GM10248 (cell line): Measurements from ENCODE around the gene BEND4.

Source experiments
- CTCF ChIA-PET: fragments of 300-600 bp; sonication (Branson Sonifier 250); formaldehyde crosslinking; extraction: SDS; loops from one replicate; lab custom pipeline; 2021; ENCODE audit warnings: antibody characterized with exemption; lab: Yijun Ruan, JAX
- POLR2A ChIA-PET: fragments of 350-650 bp; sonication (Branson Sonifier 250); formaldehyde crosslinking; extraction: SDS; loops from one replicate; lab custom pipeline; 2020; ENCODE audit warnings: antibody characterized with exemption; lab: Yijun Ruan, JAX
- DNase-seq: peaks from one replicate; pipeline ENCODE4 v3.0.0; 2012; ENCODE audit errors: extremely low spot score
- CTCF ChIP-seq: IDR thresholded peaks from 2 replicates; pipeline ENCODE4 v1.5.1; 2012; ENCODE audit warnings: mild to moderate bottlenecking, low read depth; ENCODE audit errors: extremely low read depth, missing control alignments, control extremely low read depth

BEND4 gene

DNA sequence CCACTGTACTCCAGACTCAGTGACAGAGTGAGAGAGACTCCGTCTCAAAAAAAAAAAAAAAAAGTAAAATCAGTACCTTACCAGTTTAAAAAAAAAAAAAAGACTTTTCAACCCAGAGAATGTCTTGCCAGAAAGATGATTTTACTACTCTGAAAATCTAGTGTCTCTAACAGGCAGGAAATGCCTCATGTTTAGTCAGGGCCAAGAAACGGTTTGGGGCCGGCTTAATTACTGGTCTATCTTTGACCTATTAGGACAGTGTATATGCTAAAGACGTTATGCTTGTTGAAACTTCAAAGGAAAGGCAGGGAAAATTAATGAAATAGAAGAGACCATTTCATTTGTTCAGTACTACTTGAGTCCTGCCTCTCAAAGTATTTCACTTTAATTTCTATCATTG lies 9.9 kb downstream of the BEND4 start:
- ChIA-PET CTCF (no interaction called here), POLR2A (no interaction called here)
- no peak for DNase-seq
- TF ChIP-seq CTCF, result no peak

DNA sequence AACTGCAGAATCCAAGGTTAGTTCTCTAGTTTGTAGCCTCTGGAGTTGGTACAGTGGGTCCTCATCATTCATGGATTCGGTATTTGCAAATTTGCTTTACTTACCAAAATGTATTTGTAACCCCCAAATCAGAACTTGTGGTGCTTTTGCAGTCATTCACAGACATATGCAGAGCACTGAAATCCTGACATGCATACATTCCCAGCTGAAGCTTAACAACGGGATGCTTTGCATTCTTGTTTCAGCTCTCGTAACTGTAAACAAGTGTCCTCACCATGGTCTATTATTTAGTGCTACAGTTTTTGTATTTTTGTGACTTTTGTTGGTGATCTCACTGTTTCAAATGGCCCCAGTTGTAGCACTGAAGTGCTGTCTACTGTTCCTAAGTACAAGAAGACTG lies 16.1 kb downstream of the BEND4 start:
- ChIA-PET CTCF (interaction anchor here (1.9 kb wide), 1 partner anchor 13 kb away, joined by 4 read pairs; no protein-coding TSS in a partner anchor), POLR2A (no interaction called here)
- DNase-seq, result no peak
- TF ChIP-seq CTCF, result no peak

- ChIA-PET CTCF (interaction anchor here (1.2 kb wide), 1 partner anchor 9 kb away, joined by 4 read pairs; no protein-coding TSS in a partner anchor), POLR2A (no interaction called here)
- DNase-seq, result no peak
- no peak for TF ChIP-seq CTCF
These were observed 19.4 kb downstream of the BEND4 start for GRCh38 chr4:42133006-42133405.

GRCh38 chr4:42132099-42132498 lies 20.4 kb downstream of the BEND4 start:
- no peak for DNase-seq
- no peak for TF ChIP-seq CTCF
- CTCF ChIA-PET, result no interaction called here
- POLR2A ChIA-PET, result no interaction called here

GRCh38 chr4:42123071-42123644 lies 29.3 kb downstream of the BEND4 start:
- CTCF ChIA-PET, result interaction anchor here (1.6 to 2.0 kb wide), 4 partner anchors 10 to 18 kb away, joined by 4 to 9 read pairs (median 6); no protein-coding TSS in a partner anchor
- POLR2A ChIA-PET, result no interaction called here
- no peak for TF ChIP-seq CTCF
- no peak for DNase-seq

DNA sequence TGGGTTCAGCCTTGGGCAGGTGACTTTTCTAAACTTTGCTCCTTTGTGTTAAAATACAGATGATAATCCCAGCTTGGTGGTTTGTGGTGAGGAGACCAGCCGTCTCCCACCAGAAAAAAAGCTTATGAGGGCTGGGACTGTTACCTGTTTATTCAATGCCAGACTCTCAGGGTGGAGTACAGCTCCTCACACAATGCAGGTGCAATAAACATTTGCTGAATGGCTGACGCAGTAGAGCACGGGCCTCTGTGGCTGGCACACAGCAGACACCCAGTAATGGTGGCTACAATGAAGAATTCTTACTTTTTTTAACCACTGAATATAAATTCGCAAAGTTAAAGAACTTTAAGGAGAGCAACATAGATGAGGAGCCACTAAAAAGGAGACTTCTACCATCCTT lies 30.2 kb downstream of the BEND4 start:
- CTCF ChIA-PET, result interaction anchor here (1.6 to 2.0 kb wide), 4 partner anchors 9 to 19 kb away, joined by 4 to 9 read pairs (median 6); no protein-coding TSS in a partner anchor
- no peak for DNase-seq
- TF ChIP-seq CTCF, result no peak
- POLR2A ChIA-PET, result no interaction called here
